Parathyroid adenoma (tissue), 2 donors: ENCODE data around the gene AGBL1.

Experiments used
- H2AFZ ChIP-seq: fragments of 300-600 bp; sonication (generic); one replicate; pipeline ENCODE4 v1.7.0; 2017; ENCODE audit warnings: antibody characterized with exemption, mild to moderate bottlenecking
- H3K27ac ChIP-seq: fragments of 300-600 bp; sonication (generic); one replicate; pipeline ENCODE4 v1.7.0; 2017
- H3K27me3 ChIP-seq: fragments of 300-600 bp; sonication (generic); one replicate; pipeline ENCODE4 v1.7.0; 2017; ENCODE audit warnings: low read length; ENCODE audit not compliant: control insufficient read depth, insufficient read depth
- H3K36me3 ChIP-seq: fragments of 300-600 bp; sonication (generic); one replicate; pipeline ENCODE4 v1.7.0; 2017; ENCODE audit warnings: low read length; ENCODE audit not compliant: control insufficient read depth, insufficient read depth
- H3K4me1 ChIP-seq: fragments of 300-600 bp; sonication (generic); one replicate; pipeline ENCODE4 v1.7.0; 2017; ENCODE audit warnings: control low read depth
- H3K4me2 ChIP-seq: fragments of 300-600 bp; sonication (generic); one replicate; pipeline ENCODE4 v1.7.0; 2017; ENCODE audit warnings: low read length
- H3K4me3 ChIP-seq: fragments of 300-600 bp; sonication (generic); one replicate; pipeline ENCODE4 v1.7.0; 2017; ENCODE audit warnings: low read depth, low read length
- H3K79me2 ChIP-seq: fragments of 300-600 bp; sonication (generic); one replicate; pipeline ENCODE4 v1.7.0; 2017; ENCODE audit warnings: control low read depth
- H3K9ac ChIP-seq: fragments of 300-600 bp; sonication (generic); one replicate; pipeline ENCODE4 v1.7.0; 2017; ENCODE audit warnings: mild to moderate bottlenecking
- H3K9me3 ChIP-seq: fragments of 300-600 bp; sonication (generic); one replicate; pipeline ENCODE4 v1.7.0; 2017; ENCODE audit warnings: low read length; ENCODE audit not compliant: control insufficient read depth
- TF ChIP-seq, protein P1 (sequence below): fragments of 300-600 bp; sonication (generic); IDR thresholded peaks from one replicate; pipeline ENCODE4 v1.7.0; 2017; ENCODE audit warnings: antibody characterized with exemption, mild to moderate bottlenecking
- donor health status: primary hyperparathyroidism.

The AGBL1 gene

DNA sequence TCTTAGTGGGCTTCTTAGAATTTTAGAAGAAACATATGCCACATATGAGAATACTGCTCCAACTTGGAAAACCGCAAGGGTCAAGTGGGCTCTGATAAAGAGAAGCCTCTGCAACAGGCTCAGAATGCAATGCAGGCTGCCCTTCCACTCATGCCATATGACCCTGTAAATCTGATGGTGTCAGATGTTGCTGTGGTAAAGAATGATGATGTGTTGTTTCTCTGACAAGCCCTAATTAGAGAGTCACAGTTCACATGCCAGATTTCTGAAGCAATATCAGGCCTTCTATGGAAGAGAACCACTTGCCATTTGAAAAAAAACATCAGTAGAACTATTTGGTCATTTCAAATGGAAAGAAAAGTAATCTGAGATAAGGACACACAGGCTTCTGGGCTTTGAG, 749.6 kb downstream of the AGBL1 start:
- Histone ChIP-seq H3K27me3 (no peaks in the 10 kb centered on the region), H3K27ac (no peak overlapping the region), H3K9me3 (no peaks in the 10 kb centered on the region), H3K79me2 (no peaks in the 10 kb centered on the region), H3K9ac (no peak overlapping the region), H3K4me1 (no peaks in the 10 kb centered on the region), H2AFZ (no peak overlapping the region), H3K36me3 (no peaks in the 10 kb centered on the region), H3K4me2 (no peak overlapping the region), H3K4me3 (no peak overlapping the region)
- TF ChIP-seq, protein P1, sequence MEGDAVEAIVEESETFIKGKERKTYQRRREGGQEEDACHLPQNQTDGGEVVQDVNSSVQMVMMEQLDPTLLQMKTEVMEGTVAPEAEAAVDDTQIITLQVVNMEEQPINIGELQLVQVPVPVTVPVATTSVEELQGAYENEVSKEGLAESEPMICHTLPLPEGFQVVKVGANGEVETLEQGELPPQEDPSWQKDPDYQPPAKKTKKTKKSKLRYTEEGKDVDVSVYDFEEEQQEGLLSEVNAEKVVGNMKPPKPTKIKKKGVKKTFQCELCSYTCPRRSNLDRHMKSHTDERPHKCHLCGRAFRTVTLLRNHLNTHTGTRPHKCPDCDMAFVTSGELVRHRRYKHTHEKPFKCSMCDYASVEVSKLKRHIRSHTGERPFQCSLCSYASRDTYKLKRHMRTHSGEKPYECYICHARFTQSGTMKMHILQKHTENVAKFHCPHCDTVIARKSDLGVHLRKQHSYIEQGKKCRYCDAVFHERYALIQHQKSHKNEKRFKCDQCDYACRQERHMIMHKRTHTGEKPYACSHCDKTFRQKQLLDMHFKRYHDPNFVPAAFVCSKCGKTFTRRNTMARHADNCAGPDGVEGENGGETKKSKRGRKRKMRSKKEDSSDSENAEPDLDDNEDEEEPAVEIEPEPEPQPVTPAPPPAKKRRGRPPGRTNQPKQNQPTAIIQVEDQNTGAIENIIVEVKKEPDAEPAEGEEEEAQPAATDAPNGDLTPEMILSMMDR: no peak

DNA sequence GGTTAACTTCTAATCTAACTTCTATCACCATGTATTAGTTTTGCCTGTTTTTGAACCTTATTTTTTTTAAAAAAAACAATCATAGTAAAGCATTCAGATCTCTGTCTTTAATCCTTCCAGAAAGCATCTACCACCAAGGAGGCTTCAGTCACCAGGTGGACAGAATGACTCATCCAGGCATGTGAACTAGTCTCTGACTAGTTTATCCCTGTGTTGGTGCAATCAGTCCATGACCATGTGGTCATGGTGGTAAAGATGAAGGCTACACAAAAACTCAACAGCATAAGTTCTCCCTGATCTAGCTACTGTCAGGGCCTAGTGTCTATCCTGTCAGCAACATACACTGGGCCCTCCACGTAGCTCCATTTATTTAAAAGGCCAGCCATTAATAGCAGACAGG, 750.6 kb downstream of the AGBL1 start:
- Histone ChIP-seq H3K9me3 (no peaks in the 10 kb centered on the region), H3K4me3 (no peak overlapping the region)
- TF ChIP-seq, protein P1: no peak

DNA sequence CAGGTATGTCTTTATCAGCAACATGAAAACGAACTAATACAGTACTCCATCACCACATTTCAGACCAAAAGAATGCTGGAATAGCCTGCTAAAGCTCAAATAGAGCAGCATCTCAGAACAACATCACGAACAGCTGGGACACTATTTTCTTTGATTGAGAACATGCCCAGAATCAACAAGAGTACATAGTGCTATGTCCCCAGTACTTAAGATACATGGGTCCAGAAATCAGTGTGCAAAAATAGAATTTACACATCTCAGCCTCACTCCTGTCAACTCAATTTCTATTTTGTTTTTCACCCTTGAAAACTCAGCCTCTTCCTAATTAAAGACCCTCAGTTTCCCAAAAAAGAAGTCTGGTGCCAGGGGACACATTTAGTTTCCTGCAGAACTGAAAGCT, 753.9 kb downstream of the AGBL1 start:
- Histone ChIP-seq H3K79me2 (no peaks in the 10 kb centered on the region), H3K27ac (no peak overlapping the region), H3K27me3 (no peaks in the 10 kb centered on the region), H3K4me3 (no peak overlapping the region), H2AFZ (no peak overlapping the region), H3K9ac (no peak overlapping the region), H3K4me1 (no peaks in the 10 kb centered on the region), H3K9me3 (no peaks in the 10 kb centered on the region), H3K36me3 (no peaks in the 10 kb centered on the region), H3K4me2 (no peak overlapping the region)
- TF ChIP-seq, protein P1: no peak

More for the DNA sequence above, 750.6 kb downstream of the AGBL1 start:
- no peaks in the 10 kb centered on the region for H3K79me2 ChIP-seq
- H3K36me3 ChIP-seq: no peaks in the 10 kb centered on the region
- H3K9ac ChIP-seq: no peak overlapping the region
- no peaks in the 10 kb centered on the region for H3K4me1 ChIP-seq
- H3K27ac ChIP-seq: no peak overlapping the region
- no peak overlapping the region for H3K4me2 ChIP-seq
- H2AFZ ChIP-seq: no peak overlapping the region
- no peaks in the 10 kb centered on the region for H3K27me3 ChIP-seq

DNA sequence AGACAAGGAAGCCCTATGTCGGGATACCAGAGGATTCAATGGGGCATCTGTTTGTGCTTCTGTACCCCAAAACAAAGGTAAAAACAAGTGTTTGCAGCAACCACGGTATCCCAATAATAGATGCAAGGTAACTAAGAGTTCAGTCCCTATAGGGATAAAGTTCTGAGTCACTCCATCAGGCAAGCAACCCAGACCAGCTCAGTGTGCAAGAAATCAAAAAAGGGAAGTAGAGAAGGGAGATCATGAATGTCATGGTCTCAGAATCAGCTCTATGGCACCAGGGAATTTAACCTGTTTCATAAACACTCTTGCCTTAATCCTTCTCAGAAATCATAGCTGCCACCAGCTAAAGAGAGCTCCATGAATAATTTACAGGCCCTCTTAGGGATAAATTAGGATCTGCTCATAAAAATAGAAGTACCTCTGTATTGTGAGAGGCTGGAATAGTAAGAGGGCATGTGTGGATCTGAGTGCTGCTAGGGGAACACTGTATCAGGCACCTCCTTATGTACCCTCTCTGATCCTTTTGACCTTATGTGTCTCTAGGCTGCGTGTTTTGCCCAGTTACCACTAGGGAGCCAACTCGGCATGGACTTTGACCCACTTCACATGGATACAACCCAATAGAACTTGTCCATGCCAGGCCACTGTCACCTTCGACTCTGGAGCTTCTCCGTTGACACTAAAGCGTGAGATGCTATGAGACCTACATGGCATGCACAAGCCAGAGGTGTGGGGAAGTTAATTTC, 754.6 kb downstream of the AGBL1 start:
- Histone ChIP-seq H3K9ac (no peak overlapping the region), H3K27me3 (no peaks in the 10 kb centered on the region), H3K27ac (no peak overlapping the region), H3K4me2 (no peak overlapping the region), H3K4me1 (no peaks in the 10 kb centered on the region), H3K79me2 (no peaks in the 10 kb centered on the region), H2AFZ (no peak overlapping the region), H3K9me3 (no peaks in the 10 kb centered on the region), H3K4me3 (no peak overlapping the region), H3K36me3 (no peaks in the 10 kb centered on the region)
- TF ChIP-seq, protein P1: no peak
